GM21737 (cell line): ENCODE measurements around the gene RPL23.
A peak's percentile ranks its signal among the peaks of the same experiment; 100 is the strongest.

Experiments
- ATAC-seq: cut with Tn5 transposase; IDR thresholded peaks from one replicate; pipeline ENCODE4 v1.9.1; 2021; ENCODE audit warnings: mild to moderate bottlenecking, moderate library complexity; ENCODE audit not compliant: unreplicated experiment

Gene RPL23

DNA sequence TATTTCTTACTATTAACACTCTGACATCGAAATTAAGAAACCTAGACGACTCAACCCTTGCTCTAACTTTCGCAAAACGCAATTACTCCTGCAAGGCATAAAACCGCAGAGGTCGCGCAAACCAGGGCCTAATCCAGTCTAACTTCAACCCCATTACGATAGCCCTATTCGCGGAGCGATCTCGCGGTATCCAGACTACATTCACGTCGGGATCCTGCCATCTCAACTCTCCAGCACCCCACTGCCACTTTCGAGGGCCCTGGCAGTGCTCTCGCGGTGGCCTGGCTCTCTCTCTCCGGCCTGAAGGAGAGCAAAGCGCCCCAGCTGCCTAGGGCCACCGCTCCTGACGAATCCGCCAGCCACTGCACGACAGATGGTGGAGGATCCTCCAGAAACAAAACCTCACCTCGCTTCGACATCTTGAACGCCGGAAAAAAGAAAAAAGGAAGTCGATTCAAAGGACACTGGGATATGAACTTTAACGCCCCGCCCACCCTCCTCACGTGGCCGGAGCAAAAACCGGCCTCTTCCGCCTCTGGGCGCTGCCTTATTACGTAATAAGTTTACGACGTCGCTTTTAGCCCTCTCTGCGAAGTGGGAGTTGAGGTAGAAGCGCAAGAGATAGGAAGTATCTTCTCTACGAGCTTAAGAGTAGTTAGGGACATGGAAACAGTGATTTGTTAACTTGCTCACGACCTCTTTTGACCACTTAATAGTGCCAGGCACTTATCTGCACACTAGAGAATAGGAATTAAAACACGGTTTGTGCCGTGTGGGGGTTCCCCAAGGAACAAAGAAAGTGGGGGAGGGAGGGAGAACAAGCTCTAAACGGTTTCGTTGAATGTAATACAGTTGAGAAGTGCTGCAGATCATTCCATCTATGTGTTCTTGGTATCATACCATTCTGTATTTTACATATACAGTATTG, at the start of gene RPL23:
RPL23 (minus strand) TSS at position 430 of the 928 bp plus-strand sequence; CDS start at position 419, 11 bp downstream.
- peak; percentile 87 for ATAC-seq

DNA sequence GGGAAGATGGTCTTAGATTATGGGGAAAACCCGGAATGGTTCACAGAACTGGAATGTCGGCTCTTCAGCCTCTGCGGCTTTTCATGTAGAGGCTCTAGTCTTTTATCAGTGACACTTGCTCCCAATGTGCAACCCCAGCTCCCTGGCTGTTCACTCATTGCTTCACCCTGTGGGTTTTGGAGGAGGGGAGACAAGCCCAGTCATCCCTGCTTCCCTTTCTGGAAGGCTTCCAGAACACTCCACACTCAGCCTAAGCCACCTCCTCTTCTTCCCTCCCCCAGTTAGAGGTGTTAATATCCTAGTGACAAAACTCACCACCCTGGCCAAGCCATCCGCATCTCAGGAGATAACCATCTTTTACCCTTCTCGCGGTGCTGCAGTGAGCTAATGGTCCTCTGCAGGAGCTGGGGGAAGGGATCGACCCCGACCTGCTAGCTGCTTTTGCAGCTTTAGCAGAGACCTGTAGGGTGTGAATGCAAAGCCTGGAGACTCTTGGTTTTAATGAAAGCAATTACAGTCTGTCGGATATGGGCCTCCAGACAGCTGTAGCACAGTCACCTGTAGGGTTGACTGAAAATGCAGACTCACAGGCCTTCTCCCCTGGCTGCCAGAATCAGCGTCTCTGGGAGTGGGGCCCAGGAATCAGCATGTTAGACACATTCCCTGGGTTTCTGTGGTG, 47.6 kb upstream of the RPL23 start:
- no peak for ATAC-seq

DNA sequence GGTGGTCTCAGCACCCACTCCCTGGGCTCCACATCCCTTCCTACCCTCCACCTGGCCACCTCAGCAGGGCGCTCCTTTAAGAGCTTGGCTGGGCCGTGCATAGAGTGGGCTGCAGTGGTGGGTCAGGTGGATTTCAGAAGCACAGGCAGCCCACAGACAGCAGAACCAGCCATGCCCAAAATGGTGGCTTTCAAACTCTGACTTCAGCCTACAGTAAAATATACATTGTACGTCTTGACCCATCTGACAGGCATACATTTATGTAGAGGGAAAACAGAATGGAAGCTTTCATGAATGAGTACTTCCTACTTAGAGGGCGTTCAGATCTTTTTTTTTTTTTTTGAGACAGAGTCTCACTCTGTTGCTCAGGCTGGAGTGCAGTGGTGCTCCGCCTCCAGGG, 45.9 kb upstream of the RPL23 start:
- ATAC-seq = no peak

DNA sequence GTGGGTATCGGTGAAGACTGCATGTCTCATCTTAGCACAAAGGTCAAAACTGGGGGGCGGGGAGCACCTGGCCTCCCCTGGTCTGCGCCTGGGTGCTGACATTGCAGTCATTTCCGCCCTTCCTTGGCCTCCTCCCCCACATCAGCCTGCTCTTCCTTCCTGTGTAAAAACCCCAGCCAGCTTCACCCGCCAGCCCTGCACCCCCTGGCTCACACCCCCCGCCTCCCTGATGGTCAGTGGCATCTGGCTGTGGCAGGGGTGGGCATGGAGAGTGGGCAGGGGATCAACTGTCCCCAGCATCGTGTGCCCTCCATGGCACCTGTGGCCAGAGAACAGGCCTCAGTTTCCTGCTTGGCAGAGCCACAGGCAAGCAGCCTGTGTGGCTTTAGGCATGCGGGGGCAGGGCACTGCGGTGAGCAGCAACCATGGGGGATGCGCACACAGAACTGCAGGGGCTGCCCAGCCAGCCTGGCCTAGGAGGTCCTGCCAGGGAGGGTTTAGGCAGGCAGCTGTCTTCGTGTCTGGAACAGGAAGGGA, 45.4 kb upstream of the RPL23 start:
- ATAC-seq = peak; percentile 72

DNA sequence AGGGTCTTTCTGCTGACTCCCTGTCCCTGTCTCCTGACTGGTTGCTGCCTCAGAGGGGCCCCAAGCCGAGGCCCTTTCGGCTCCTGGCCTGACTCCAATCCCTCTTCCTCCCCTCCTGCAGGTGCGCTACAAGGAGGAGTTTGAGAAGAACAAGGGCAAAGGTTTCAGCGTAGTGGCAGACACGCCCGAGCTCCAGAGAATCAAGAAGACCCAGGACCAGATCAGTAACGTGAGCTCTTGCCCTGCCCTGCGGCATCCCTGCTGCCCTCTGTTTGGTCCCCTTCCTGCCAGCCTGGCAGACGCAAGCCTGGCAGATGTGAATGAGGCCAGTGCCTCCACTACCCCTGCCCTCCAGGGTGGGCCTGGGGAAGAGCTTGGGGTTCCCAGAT, 44.8 kb upstream of the RPL23 start:
- no peak for ATAC-seq

DNA sequence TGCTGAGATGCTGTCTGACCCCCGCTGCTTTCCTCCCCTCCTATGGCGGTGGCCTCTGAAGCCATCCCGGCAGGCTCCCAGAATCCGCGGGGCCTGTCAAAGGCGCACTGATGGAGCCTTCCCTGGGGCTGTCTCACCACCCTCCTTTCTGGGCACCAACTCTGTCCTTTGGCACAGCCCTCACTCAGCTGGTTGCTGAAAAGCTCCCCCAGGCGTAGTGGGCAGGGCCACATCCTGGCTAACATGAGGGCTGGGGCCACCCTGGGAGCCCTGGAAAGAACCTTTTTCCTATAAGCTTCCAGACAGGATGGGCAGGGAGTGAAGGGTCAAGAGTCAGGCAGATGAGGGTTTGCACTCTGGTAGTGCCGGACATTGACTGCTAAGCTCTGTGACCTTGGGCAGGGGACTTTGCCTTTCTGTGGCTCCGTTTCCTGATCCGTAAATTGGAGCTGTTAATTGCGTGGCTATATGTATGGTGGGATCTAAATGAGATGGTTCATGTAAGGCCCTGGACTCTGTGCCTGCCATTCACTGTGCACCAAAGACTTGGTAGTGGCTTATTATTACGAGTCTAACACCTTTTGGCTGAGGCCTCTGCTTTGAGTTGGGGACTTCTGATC, 44.3 kb upstream of the RPL23 start:
- ATAC-seq = no peak

DNA sequence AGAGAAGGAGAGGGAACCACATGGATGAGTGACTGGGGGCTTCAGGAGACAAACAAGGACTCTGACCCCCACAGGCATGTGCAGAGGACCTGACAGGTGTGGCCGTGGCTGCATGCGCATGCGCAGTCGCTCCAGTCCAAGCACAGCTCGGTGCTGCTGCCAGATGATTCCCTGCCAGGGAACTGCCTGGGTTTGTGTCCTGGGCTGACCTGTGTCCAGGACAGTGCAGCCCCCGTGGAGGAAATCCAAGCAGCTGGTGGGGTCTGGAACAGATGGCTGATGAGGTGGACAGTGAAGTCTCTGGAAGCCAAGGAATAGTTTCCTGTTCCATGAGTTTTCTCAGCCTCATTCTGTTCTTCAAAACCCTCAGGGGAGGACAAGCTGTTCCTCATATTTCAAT, 43.7 kb upstream of the RPL23 start:
- no peak for ATAC-seq

DNA sequence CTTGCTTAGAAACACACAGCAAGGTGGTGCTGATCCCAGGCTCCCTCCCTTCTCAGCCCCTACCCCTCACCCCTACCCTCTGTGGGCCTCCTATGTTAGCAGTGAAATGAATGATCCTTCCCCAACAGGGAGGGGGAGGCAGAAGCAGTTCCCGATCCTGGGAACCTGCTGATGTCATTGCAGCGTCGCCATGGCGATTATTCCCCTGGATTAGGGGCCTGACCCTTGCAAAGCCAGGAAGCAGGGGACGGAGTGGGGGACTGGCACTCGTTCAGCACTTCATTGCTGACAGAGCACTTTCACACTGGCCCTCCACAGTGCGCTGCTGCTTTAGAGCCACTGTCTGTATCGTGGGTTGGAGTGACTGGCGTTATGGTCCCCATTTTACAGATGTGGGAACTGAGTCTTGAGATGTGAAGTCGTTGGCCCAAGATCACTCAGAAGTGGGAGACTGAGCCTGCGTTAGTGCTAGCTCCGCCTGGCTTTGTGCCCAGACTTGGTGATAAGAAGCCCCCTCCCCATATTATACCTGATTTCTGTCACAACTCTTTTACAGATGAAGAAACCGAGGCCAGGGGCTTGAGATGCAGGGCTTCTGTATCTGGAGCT, 42.9 kb upstream of the RPL23 start:
- ATAC-seq = no peak

DNA sequence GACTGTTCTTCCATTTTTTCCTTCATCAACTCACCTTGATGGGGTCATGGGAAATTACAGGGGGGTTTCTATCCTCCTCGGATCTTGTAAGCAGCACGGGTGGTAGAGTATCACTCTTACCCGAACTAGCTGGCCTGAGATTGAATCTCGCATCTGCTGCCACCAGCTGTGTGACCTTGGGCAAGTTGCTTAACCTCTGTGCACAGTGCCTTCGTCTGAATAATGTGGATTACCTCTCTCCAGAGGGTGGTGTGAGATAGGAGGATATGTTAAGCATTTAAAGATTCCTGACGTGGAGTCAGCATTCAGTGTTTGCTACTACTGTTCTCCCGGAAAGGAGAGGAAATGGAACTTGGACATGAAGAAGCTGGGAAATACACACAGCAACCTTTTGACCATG, 40.8 kb upstream of the RPL23 start:
- ATAC-seq = no peak

DNA sequence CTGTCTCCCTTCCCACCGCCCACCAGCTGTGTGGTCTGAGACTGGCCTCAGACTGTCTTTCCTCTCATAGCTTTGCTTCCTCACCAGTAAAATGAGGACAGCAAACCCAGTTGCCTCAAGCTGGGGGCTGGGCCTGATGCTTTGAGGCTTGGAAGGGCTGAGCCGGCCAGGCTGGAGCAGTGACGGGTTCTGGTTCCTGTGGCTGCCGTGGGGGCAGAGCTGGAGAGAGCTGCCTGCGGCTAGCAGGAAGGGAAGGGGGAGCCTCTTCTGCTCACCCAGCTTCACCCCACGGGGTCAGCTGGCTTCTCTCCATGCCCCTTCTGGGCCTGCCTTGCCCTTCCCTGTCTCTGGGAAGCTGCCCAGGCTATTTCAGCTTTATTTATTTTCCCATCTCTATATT, 40.1 kb upstream of the RPL23 start:
- ATAC-seq = no peak

DNA sequence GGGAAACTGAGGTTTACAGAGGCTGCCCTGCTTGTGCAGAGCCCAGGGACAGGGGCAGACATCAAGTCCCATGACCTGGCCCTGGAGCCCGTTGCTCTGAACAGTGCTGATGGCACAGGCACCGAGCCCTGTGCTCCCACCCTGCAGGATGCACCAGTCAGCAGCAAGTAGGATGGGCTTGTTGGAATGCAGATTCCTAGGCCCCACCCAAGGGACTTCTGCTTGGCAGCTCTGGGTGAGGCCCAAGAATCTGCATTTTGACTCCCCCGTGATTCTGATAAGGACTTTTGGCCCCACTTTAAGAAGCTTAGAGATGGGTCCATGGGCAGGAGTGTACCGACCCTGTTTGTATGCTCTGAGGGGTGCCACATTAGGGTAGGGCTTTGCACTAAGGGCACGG, 39.6 kb upstream of the RPL23 start:
- ATAC-seq = no peak

DNA sequence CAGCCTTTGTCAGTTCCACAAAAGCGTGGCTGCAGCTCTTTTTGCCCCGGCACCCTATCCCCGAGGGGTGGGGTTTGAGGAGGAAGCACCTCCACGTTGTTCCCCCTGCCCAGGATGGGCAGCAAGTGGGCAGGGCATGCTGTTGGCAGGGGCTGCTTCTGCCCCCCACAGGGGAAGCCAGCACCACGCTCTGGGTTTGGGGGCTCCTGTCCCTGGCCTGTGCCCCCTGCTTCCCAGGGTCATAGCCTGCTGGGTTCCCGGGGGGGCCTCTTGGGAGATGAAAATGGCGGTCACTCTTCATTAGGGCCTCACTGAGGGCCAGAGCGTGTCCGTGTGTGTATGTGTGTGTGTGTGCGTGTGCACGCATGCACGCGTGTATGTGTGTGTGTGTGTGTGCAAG, 39.1 kb upstream of the RPL23 start:
- ATAC-seq = no peak

DNA sequence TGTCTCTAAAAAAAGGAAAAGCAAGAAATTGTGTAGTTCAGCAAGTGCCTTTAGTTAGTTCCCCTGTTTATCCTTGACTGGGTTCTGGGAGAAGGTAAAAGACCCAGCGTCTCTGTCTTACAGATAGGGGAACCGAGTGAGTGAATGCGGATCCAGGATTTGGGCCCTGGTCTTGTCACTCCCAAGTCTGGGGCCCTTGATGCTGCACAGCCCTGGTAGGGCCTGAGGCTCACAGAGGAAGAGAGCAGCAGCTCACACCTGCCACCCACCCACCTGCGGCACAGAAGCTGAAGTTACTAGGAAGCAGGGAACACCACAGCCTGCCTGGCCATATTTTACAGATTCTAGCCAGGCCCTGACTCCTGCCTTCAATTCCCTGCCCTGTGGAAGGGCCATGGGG, 38.6 kb upstream of the RPL23 start:
- ATAC-seq = no peak

DNA sequence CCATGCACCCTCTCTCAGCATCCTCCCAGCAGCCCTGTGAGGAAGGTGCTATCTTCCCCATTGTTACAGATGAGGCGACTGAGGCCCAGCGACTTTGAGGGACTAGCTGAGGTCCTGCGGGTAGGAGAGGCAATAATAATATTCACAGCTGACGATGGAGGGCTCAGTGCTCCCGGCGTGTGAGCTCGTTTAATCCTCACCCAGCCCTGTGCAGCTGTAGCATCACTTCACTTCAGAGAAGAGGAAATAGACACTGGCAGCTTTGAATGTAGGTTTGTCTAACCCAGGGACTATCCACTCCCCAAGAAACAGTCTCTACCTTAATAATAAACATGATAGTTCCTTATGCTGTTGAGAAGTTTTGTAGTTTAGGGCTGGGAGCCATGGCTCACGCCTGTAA, 37.9 kb upstream of the RPL23 start:
- ATAC-seq = no peak

DNA sequence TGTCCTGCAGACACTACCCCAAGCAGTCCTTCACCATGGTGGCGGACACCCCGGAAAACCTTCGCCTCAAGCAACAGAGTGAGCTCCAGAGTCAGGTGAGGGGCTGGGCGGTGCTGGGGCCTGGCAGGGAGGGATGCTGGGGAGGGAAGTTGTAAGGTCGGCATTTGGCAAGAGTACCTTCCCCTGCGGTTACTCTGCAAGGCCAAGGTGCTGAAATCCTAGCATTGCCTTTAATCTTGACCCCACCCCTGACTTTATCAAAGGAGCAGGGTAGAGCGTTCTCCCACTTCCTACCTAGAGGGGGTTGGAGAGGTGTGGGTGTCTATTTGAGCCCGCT, 36.9 kb upstream of the RPL23 start:
- ATAC-seq = no peak

DNA sequence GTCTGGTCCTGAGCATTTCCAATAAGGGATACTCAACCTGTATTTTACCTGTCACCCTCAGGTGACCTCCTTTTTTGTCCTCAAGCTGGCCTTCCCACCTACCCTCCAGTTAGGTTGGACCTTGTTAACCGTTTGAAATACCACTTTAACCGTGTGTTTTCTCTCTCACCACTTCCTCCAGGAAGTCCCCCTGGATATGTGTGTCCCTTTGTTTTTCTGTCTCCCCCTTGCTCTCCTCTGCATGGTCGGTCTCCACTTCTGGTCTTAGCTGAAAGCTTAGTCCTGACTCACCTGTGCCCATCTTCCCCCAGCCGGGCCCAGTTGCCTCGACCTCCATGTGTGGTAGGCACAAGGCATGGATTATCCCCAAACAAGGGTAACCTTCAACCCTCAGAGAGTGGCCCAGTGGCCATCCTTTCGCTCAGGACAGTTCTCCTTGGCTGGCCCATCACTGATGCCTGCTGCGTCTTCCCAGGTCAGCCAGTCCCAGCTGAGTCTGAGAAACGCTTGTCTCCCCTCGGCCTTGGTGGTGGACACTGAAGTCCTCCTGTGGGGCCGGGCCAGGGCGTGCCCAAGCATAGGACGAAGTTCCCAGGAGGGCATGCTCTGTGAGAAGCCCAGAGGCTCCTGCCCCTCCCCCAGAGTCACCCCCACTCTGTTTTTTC, 36.4 kb upstream of the RPL23 start:
- no peak for ATAC-seq

DNA sequence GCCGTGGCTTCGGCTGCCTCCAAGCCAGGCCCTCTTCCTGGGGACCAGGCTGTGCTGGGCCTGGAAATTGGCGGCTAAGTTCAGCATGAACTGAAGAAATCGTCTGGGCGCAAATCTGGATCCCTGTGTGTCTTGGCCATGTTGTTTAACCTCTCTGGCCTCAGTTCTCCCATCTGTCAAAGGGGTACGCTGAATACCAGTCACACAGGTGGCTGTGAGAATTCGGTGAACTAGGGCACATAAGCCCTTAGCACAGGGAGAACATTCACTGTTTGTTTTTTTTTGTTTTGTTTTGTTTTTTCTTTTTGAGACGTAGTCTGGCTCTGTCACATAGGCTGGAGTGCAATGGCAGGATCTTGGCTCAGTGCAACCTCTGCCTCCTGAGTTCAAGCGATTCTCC, 35.3 kb upstream of the RPL23 start:
- no peak for ATAC-seq

DNA sequence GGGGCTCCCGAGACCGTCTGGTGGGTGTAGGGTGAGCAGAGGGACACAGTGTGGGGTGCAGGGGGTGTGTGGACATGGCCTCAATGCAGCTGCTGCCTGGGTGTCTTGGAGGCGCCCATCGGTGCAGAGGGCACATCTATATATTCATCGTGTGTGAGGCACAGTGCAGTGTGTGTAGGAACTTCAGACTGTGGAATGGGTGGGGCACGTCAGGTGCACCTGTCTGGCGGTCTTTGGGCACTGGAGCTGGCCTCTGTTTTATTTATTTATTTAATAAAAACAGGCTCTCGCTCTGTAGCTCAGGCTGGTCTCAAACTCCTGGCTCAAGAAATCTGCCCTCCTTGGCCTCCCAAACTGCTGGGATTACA, 33.1 kb upstream of the RPL23 start:
- no peak for ATAC-seq

DNA sequence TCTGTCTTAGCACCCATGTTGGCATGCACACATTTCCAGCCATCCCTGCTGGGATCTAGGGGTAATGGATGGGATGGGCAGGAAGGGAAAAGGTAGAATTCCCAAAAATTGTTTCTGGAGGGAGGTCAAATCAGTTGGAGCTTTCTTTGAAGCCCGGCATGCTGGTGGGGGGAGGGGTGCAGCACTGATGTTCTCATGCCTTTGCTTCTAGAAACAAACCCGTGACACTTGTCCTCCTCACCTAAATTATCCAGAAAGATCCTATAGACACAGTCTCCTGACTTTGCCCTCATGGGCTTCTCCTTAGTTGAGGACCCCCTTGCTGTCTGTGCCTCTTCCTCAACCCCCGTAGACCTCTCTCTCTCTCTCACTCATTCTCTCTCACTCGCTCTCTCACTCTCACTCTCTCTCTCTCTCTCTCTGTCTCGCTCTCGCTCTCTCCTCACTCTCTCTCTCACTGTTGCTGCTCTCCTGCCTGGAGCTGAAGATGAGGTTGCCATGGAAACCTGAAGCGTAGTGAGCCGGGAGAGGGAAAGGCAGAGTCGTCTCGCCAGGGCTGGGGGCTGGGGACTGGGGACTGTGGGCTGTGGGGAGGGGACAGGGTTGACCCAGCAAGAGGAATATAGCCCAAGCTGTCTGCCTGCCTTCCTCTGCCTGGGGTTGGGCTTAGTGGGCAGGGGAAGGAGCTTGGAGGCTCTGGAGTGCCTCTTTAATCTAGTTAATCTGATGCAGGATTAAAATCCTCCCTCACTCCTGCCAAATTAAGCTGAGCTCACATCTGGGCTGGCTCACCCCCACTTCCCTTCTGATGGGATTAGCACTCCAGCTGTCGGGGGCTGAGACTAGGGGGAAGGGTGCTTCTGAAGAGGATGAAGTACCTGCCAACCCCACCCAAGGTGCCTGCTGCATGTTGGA, 32.5 kb upstream of the RPL23 start:
- no peak for ATAC-seq
